ENCODE data around the gene WDR5B.

- TF ChIP-seq CTCF (IDR thresholded peaks at IDR 0.05; ENCODE audit: poor library complexity, severe bottlenecking) (peak; percentile 44), MXI1 (conservative IDR thresholded peaks at IDR 0.05; ENCODE audit: poor library complexity, severe bottlenecking) (peak; percentile 94), REST (IDR thresholded peaks at IDR 0.05; ENCODE audit: borderline replicate concordance) (peak; percentile 91), EZH2 (IDR thresholded peaks at IDR 0.05; ENCODE audit: borderline replicate concordance, insufficient read depth, low read length, poor library complexity, severe bottlenecking) (no peak), POLR2AphosphoS5 (IDR thresholded peaks at IDR 0.05) (peak; percentile 92), TAF1 (IDR thresholded peaks at IDR 0.05; ENCODE audit: low read depth) (peak; percentile 88), EP300 (conservative IDR thresholded peaks at IDR 0.05; ENCODE audit: poor library complexity, severe bottlenecking) (peak; percentile 77)
These were observed at the start of gene WDR5B for GRCh38 chr3:122415762-122416654.

Data from neural cell (in vitro differentiated cells).